ENCODE measurements around the gene PANK4.

Gene PANK4

GRCh38 chr1:2547210-2548067, 21.0 kb upstream of the PANK4 start:
- no peak for DNase-seq (ENCODE audit: low read depth)
- H3K4me3 ChIP-seq (ENCODE audit: low read depth, low read length): peak overlapping the region; percentile 27
- no peak for TF ChIP-seq CTCF (IDR thresholded peaks at IDR 0.05; ENCODE audit: low read depth, low read length, missing control alignments)
- in situ Hi-C loops (cut with HindIII; ENCODE audit: low sequenced_read_pairs): no loop called here

GRCh38 chr1:2546515-2547209, 20.3 kb upstream of the PANK4 start:
- DNase-seq (ENCODE audit: low read depth): no peak
- in situ Hi-C loops (cut with HindIII; ENCODE audit: low sequenced_read_pairs): no loop called here
- TF ChIP-seq CTCF (IDR thresholded peaks at IDR 0.05; ENCODE audit: low read depth, low read length, missing control alignments): no peak
- H3K4me3 ChIP-seq (ENCODE audit: low read depth, low read length): peak overlapping the region; percentile 27

- TF ChIP-seq CTCF (IDR thresholded peaks at IDR 0.05; ENCODE audit: low read depth, low read length, missing control alignments): no peak
- no peak for DNase-seq (ENCODE audit: low read depth)
- H3K4me3 ChIP-seq (ENCODE audit: low read depth, low read length): peak overlapping the region; percentile 27
- in situ Hi-C loops (cut with HindIII; ENCODE audit: low sequenced_read_pairs): no loop called here
Observed at GRCh38 chr1:2545754-2546514, 19.5 kb upstream of the PANK4 start.

- in situ Hi-C loops (cut with HindIII; ENCODE audit: low sequenced_read_pairs): no loop called here
- no peak overlapping the region for H3K4me3 ChIP-seq (ENCODE audit: low read depth, low read length)
- no peak for TF ChIP-seq CTCF (IDR thresholded peaks at IDR 0.05; ENCODE audit: low read depth, low read length, missing control alignments)
- no peak for DNase-seq (ENCODE audit: low read depth)
Observed at GRCh38 chr1:2544875-2545640, 18.7 kb upstream of the PANK4 start.

GRCh38 chr1:2544093-2544874, 17.9 kb upstream of the PANK4 start:
- H3K4me3 ChIP-seq (ENCODE audit: low read depth, low read length): no peak overlapping the region
- in situ Hi-C loops (cut with HindIII; ENCODE audit: low sequenced_read_pairs): no loop called here
- DNase-seq (ENCODE audit: low read depth): no peak
- no peak for TF ChIP-seq CTCF (IDR thresholded peaks at IDR 0.05; ENCODE audit: low read depth, low read length, missing control alignments)
